VCaP (cell line): Measurements from ENCODE around the gene LIN54.
"Not testable (repeated sequence)": the region's sequence is repeated elsewhere in the genome, so short reads cannot be mapped to it uniquely, and the experiment has no call there.

Experiments
- H3K27ac ChIP-seq: fragments of 450-650 bp; 2 replicates; pipeline ENCODE4 v1.5.1; 2017
- TF ChIP-seq, protein P1 (sequence below): fragments of 450-650 bp; conservative IDR thresholded peaks from 2 replicates; pipeline ENCODE4 v1.5.1; 2017; ENCODE audit warnings: mild to moderate bottlenecking, moderate library complexity

LIN54 gene

DNA sequence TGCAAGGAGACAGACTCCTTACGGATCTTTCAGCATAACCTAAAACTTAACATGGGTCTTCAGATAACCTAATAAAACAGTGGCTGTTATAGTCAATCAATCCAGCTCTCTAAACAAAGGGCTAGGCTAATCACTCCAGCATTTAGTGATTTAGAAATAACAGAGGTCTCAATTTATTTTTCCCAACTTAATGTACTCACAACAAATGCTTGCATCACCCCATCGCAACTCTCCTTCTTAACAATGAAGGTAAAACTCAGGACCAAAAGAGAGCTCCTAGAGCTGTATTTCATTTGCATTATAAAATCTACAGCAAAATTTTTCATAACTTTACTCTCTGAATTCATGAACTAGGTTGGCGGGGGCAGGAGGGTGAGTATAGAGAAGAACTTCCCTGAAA is 1.1 kb downstream of the LIN54 start:
- TF ChIP-seq, protein P1, sequence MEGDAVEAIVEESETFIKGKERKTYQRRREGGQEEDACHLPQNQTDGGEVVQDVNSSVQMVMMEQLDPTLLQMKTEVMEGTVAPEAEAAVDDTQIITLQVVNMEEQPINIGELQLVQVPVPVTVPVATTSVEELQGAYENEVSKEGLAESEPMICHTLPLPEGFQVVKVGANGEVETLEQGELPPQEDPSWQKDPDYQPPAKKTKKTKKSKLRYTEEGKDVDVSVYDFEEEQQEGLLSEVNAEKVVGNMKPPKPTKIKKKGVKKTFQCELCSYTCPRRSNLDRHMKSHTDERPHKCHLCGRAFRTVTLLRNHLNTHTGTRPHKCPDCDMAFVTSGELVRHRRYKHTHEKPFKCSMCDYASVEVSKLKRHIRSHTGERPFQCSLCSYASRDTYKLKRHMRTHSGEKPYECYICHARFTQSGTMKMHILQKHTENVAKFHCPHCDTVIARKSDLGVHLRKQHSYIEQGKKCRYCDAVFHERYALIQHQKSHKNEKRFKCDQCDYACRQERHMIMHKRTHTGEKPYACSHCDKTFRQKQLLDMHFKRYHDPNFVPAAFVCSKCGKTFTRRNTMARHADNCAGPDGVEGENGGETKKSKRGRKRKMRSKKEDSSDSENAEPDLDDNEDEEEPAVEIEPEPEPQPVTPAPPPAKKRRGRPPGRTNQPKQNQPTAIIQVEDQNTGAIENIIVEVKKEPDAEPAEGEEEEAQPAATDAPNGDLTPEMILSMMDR: no peak

DNA sequence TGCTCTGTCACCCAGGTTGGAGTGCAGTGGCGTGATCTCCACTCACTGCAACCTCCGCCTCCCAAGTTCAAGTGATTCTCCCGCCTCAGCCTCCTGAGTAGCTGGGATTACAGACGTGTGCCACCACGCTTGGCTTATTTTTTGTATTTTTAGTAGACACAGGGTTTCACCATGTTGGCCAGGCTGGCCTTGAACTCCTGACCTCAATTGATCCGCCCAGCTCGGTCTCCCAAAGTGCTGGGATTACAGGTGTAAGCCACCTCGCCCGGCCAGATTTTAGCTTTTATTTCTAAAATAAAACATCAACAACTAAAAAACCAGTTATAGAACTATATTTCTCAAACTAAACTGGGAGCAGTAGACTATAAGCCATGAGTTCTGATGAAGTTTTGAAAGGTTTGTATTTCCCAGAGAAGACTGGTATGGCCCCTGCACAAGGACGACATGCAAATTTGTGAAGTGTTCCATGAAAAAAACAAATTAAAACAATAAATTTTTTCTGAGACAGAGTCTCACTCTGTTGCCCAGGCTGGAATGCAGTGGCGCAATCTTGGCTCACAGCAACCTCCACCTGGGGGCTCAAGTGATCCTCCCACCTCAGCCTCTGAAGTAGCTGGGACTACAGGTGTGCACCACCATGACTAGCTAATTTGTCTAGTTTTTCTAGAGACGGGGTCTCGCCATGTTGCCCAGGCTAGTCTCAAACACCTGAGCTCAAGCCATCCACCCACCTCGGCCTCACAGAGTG is 7.4 kb downstream of the LIN54 start:
- H3K27ac ChIP-seq: not testable (repeated sequence)

More for the DNA sequence above, 1.1 kb downstream of the LIN54 start:
- H3K27ac ChIP-seq: peak overlapping the region; percentile 97

DNA sequence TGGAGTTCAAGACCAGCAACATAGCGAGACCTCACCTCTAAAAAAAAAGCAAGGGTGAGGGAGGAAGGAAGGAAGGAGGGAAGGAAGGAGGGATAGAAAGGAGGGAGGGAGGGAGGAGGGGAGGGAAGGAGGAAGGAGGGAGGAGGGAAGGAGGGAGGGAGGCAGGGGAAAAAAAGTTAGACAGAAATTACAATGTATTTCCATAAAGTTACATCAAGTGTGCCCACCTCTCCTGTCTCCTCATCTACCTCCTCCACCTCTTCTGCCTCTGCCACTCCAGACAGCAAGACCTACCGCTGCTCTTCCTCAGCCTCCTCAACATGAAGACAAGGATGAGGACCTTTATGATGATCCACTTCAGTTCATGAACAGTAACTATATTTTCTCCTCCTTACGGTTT is 8.3 kb downstream of the LIN54 start:
- H3K27ac ChIP-seq: no peak overlapping the region
- TF ChIP-seq, protein P1: no peak

DNA sequence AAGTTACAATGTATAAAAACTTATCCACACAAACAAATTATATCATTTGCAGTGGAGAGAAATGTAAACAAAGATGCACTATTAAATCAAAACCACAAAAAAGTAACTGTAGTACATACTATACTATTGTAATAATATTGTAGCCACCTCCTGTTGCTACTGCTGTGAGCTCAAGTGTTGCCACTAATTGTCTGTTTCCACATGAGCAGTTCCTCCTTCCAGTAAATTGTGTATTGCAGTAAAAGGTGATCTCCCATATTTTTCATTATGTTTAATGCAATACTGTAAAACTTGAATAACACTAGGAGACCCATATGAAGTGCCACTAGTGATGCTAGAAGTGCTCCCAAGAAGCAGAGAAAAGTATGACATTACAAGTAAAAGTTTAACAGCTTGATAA is 11.7 kb downstream of the LIN54 start:
- H3K27ac ChIP-seq: no peak overlapping the region
- TF ChIP-seq, protein P1: no peak

DNA sequence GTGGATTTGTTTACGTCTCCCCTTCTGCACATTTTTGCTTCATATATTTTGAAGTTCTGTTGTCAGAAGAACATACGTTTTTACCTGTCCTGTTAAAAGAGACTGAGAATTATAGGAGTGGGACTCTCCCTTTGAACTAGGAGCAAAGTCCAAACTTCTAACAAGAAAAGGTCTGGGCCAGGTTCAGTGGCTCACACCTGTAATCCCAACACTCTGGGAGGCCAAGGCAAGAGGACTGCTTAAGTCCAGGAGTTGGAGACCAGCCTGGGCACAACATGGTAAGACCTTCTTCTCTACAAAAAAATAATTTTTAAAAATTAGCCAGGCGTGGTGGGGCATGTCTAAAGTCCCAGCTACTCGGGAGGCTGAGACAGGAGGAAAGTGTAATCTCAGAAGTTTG is 15.8 kb downstream of the LIN54 start:
- TF ChIP-seq, protein P1: no peak
- no peak overlapping the region for H3K27ac ChIP-seq

DNA sequence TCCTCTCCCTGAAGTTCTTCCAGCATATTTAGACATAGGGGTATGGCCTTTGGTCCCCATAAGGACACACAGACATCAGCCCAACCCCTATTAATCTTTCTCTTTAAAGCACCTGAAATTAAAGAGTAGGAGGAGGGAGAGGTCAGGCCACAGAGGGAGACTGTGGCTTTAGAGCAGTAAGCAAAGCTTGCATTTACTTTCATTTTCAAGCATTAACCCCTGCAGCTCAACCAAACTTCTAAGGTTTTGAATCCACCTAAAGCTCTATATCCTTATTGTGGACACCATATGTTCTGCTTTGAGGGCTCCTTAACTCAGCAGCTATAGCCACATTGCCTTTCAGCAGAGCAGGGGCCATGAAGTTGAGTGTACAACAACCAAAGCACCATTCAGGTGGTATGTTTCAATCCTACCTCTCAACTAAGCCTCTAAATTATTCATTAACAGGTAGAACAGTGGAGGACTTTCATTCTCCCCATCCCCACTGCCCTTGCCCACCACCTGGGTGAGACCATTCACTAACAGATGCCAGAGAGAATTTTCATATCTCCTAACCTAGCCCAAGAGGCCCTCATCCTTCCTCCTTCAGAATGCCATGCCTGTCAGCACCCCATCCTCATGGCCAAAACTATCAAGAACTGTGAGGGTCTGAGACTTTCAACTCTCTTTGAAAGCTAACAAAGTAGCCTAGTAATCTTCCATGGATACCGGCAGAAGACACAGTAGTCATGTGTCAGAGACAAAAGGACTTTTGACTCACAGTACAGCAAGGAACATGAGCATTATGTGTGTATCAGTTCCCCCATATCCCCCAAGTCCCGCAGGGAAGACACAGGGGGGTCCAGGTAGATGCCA is 20.8 kb downstream of the LIN54 start:
- H3K27ac ChIP-seq: no peak overlapping the region
- TF ChIP-seq, protein P1: no peak

DNA sequence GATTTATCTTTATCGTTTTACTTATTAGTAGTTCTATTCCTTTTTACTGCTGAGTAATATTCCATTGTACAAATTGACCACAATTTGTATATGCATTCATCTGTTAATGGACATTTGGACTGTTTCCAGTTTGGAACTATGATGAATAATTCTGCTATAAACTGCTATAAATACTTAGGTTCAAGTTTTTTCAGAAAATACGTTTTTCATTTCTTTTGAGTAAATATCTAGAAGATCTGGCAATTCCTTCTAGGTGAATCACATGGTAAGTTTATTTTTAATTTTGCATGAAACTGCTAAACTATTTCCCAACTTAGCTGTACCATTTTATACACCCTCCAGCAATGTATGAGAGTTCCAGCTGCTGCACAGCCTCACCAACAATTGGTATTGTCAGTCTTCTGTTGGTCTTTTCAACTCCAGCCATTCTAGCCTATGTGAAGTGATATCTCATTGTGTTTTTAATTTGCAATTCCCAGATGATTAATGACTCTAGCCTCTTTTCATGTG is 22.2 kb downstream of the LIN54 start:
- H3K27ac ChIP-seq: no peak overlapping the region
- TF ChIP-seq, protein P1: no peak

DNA sequence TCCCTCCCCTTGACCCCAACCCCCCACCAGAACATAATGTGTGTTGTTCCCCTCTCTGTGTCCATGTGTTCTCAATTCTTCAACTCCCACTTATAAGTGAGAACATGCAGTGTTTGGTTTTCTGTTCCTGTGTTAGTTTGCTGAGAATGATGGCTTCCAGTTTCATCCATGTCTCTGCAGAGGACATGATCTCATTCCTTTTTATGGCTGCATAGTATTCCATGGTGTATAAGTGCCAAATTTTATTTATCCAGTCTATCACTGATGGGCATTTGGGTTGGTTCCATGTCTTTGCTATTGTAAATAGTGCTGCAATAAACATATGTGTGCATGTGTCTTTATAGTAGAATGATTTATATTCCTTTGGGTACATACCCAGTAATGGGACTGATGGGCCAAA is 23.1 kb downstream of the LIN54 start:
- H3K27ac ChIP-seq: not testable (repeated sequence)
